Upper lobe of right lung (tissue), 1 donor: ENCODE results near the gene PRCP. TPM values are rescaled to one million over a fixed set of nuclear protein-coding genes. Genes with fewer than 3 reads are reported as not detected.
A peak's percentile ranks its signal among the peaks of the same experiment; 100 is the strongest.

Source experiments
- ATAC-seq: fragments of 200-7000 bp; cut with Tn5 transposase; one replicate; pipeline ENCODE4 v1.9.1; 2020; ENCODE audit warnings: mild to moderate bottlenecking, moderate library complexity
- DNase-seq: peaks from one replicate; pipeline ENCODE4 v3.0.0-alpha.2; 2020
- H3K27ac ChIP-seq: fragments of 200-600 bp; one replicate; pipeline ENCODE4 v1.8.0; 2022
- H3K27me3 ChIP-seq: fragments of 200-600 bp; one replicate; pipeline ENCODE4 v1.8.0; 2022; ENCODE audit warnings: mild to moderate bottlenecking
- H3K36me3 ChIP-seq: fragments of 200-600 bp; one replicate; pipeline ENCODE4 v1.8.0; 2022
- H3K4me1 ChIP-seq: fragments of 200-600 bp; one replicate; pipeline ENCODE4 v1.8.0; 2022
- H3K4me3 ChIP-seq: fragments of 200-600 bp; one replicate; pipeline ENCODE4 v1.8.0; 2022; ENCODE audit warnings: mild to moderate bottlenecking
- H3K9me3 ChIP-seq: fragments of 200-600 bp; one replicate; pipeline ENCODE4 v1.8.0; 2022
- CTCF ChIP-seq: fragments of 200-600 bp; IDR thresholded peaks from one replicate; pipeline ENCODE4 v1.8.0; 2022; ENCODE audit warnings: antibody characterized with exemption
- intact Hi-C: fragments of 100-400 bp; cut with DNase I; formaldehyde crosslinking; loops from one replicate; pipeline ENCODE4 v1.11.0; 2022
- total RNA-seq: library from RNA; stranded (reverse); fragmentation: NEBNext Ultra II Directional; extraction: Animal tissue kit (Norgen Biotek cat#: 25700); gene quantifications from one replicate; pipeline ENCODE4 v1.2.1, GENCODE V29; 2021
- donor health status: DM: no; HTN: yes; CAD: no; lungs with severe emphysema.

The PRCP gene
- total RNA-seq, 1 donor from 2014 or later = 91.3 TPM

- H3K4me1 ChIP-seq = peaks cover 16% of the 10 kb centered on the region
- ATAC-seq (no peak), DNase-seq (no peak)
- no peak for TF ChIP-seq CTCF
- H3K9me3 ChIP-seq = no peaks in the 10 kb centered on the region
- intact Hi-C loops = loop anchor here (10.0 kb wide), 1 partner anchor 341 kb away; no protein-coding TSS in a partner anchor
- no peak overlapping the region for H3K4me3 ChIP-seq
- H3K27me3 ChIP-seq = no peaks in the 10 kb centered on the region
- H3K36me3 ChIP-seq = no peaks in the 10 kb centered on the region
- no peak overlapping the region for H3K27ac ChIP-seq
Measured at GRCh38 chr11:82903843-82904586, 3.8 kb upstream of the PRCP start.

GRCh38 chr11:82902880-82903279 lies 2.6 kb upstream of the PRCP start:
- ATAC-seq = no peak

GRCh38 chr11:82901922-82902485 lies 1.8 kb upstream of the PRCP start:
- Histone ChIP-seq H3K36me3 (no peaks in the 10 kb centered on the region), H3K27me3 (no peaks in the 10 kb centered on the region), H3K4me1 (peaks cover 24% of the 10 kb centered on the region), H3K9me3 (no peaks in the 10 kb centered on the region), H3K4me3 (peak overlapping the region; percentile 68), H3K27ac (no peak overlapping the region)
- no peak for DNase-seq
- intact Hi-C loops = loop anchor here (10.0 kb wide), 1 partner anchor 343 kb away; no protein-coding TSS in a partner anchor
- TF ChIP-seq CTCF = no peak
- ATAC-seq = no peak

More at GRCh38 chr11:82902880-82903279, 2.6 kb upstream of the PRCP start:
- H3K9me3 ChIP-seq = no peaks in the 10 kb centered on the region
- peaks cover 24% of the 10 kb centered on the region for H3K4me1 ChIP-seq
- H3K36me3 ChIP-seq = no peaks in the 10 kb centered on the region
- no peak for TF ChIP-seq CTCF
- H3K27ac ChIP-seq = no peak overlapping the region
- intact Hi-C loops = loop anchor here (10.0 kb wide), 1 partner anchor 342 kb away; no protein-coding TSS in a partner anchor
- H3K4me3 ChIP-seq = no peak overlapping the region
- DNase-seq = no peak
- no peaks in the 10 kb centered on the region for H3K27me3 ChIP-seq

GRCh38 chr11:82901165-82901921 lies 1.1 kb upstream of the PRCP start, which contains the start of gene DDIAS:
DDIAS (plus strand) TSS chr11:82901736; CDS start chr11:82914739, 13,003 bp downstream.
- Histone ChIP-seq H3K27ac (peak within 1 kb of the TSS; percentile 84), H3K4me3 (peak within 1 kb of the TSS; percentile 68), H3K9me3 (no peaks in the 10 kb centered on the region), H3K4me1 (peaks cover 21% of the 10 kb centered on the region), H3K36me3 (no peaks in the 10 kb centered on the region), H3K27me3 (no peaks in the 10 kb centered on the region)
- intact Hi-C loops = loop anchor here (10.0 kb wide), 1 partner anchor 343 kb away; no protein-coding TSS in a partner anchor
- no peak for TF ChIP-seq CTCF
- DNase-seq (peak; percentile 95), ATAC-seq (peak; percentile 91)

GRCh38 chr11:82899957-82900276 lies 313 bp downstream of the PRCP start:
- Histone ChIP-seq H3K27ac (peak overlapping the region; percentile 84), H3K4me1 (peaks cover 25% of the 10 kb centered on the region), H3K36me3 (no peaks in the 10 kb centered on the region), H3K9me3 (no peaks in the 10 kb centered on the region), H3K4me3 (peak overlapping the region; percentile 68), H3K27me3 (no peaks in the 10 kb centered on the region)
- no peak for TF ChIP-seq CTCF
- intact Hi-C loops = loop anchor here (10.0 kb wide), 1 partner anchor 345 kb away; no protein-coding TSS in a partner anchor
- ATAC-seq (no peak), DNase-seq (no peak)
